Kidney (tissue), 14 donors: ENCODE data around the gene NUP210. TPM values are rescaled to one million over a fixed set of nuclear protein-coding genes. Genes with fewer than 3 reads are reported as not detected.

Source experiments
- DNase-seq, 5 donors: peaks; one replicate each; pipeline ENCODE4 v3.0.0-alpha.2; 2013 to 2020
- FAIRE-seq: peaks from 2 replicates; lab custom pipeline; 2012; peaks lifted over from hg19 to GRCh38; lab: Jason Lieb, UNC
- H3K27ac ChIP-seq, 2 donors: one replicate each; pipeline ENCODE4 v1.7.0; 2013; ENCODE audit warnings: low read depth in 2 of 2, low read length in 2 of 2, inconsistent platforms in 1 of 2
- H3K27me3 ChIP-seq: one replicate; pipeline ENCODE4 v1.7.1; 2013; ENCODE audit warnings: low read length, inconsistent platforms; ENCODE audit not compliant: control insufficient read depth, insufficient read depth
- H3K36me3 ChIP-seq, 3 donors: one replicate each; pipeline versions ENCODE4 v1.7.0 to v1.7.1; 2013; ENCODE audit warnings: low read length in 3 of 3, control low read depth in 1 of 3, inconsistent platforms in 1 of 3; ENCODE audit not compliant: insufficient read depth in 3 of 3, control insufficient read depth in 2 of 3
- H3K4me1 ChIP-seq, 3 donors: one replicate each; pipeline versions ENCODE4 v1.7.0 to v1.7.1; 2013; ENCODE audit warnings: low read length in 3 of 3, inconsistent platforms in 1 of 3, low read depth in 1 of 3; ENCODE audit not compliant: control insufficient read depth in 2 of 3, insufficient read depth in 2 of 3
- H3K4me3 ChIP-seq, 3 donors: one replicate each; pipeline versions ENCODE4 v1.7.0 to v1.8.1; 2013; ENCODE audit warnings: low read length in 3 of 3, control low read depth in 1 of 3, inconsistent platforms in 1 of 3
- H3K9ac ChIP-seq, 3 donors: one replicate each; pipeline versions ENCODE4 v1.7.0 to v1.7.1; 2013; ENCODE audit warnings: low read length in 3 of 3, control low read depth in 1 of 3, inconsistent platforms in 1 of 3
- H3K9me3 ChIP-seq, 3 donors: one replicate each; pipeline versions ENCODE4 v1.7.0 to v1.7.1; 2013; ENCODE audit warnings: low read length in 3 of 3, control low read depth in 1 of 3, inconsistent platforms in 1 of 3; ENCODE audit not compliant: control insufficient read depth in 2 of 3, insufficient read depth in 1 of 3
- intact Hi-C: fragments of 100-400 bp; cut with DNase I; formaldehyde crosslinking; loops from one replicate; pipeline ENCODE4 v1.11.1; 2022
- polyA plus RNA-seq: library from polyadenylated mRNA; stranded (reverse); fragments of 350-450 nt; fragmentation: Illumina TruSeq; extraction: RNeasy Lipid Tissue Mini Kit (QIAGEN cat#74804); gene quantifications from one replicate; pipeline ENCODE4 v1.2.3, GENCODE V29; 2014; ENCODE audit warnings: low read depth, low replicate concordance; ENCODE audit not compliant: insufficient read depth
- total RNA-seq: library from RNA; stranded (reverse); fragmentation: NEBNext Ultra II Directional; extraction: Animal tissue kit (Norgen Biotek cat#: 25700); gene quantifications from one replicate; pipeline ENCODE4 v1.2.1, GENCODE V29; 2021
- TF ChIP-seq, protein P1 (sequence below): IDR thresholded peaks from 3 replicates; pipeline ENCODE4 v1.5.1; 2012; ENCODE audit warnings: mild to moderate bottlenecking, moderate library complexity, borderline replicate concordance; ENCODE audit not compliant: insufficient read depth; ENCODE audit errors: extremely low read depth
- donor health status: control.
- donor health status: control.
- donor health status: control.
- donor health status: control.
- donor health status: control.
- donor health status: DM: yes; HTN: yes; CAD: no.
- donor health status: Normal renal cell carcinoma (clear cell type).

Gene NUP210
- total and polyA plus RNA-seq, 2 donors from 2014 or later: 5.6 to 22.9 TPM

DNA sequence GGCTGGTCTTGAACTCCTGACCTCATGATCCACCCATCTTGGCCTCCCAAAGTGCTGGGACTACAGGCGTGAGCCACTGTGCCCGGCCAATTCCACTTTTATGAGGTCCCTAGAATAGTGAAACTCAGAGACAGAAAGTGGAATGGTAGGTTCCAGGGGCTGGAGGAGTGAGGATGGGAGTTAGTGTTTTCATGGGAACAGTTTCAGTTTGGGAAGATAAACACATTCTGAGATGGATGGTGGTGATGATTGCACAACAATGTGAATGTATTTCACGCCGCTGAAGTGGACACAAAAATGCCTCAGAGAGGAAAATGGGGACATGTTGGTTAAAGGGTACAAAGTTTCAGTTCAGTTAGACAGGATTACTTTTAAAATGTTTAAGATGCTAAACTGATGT lies 37.5 kb upstream of the NUP210 start:
- TF ChIP-seq, protein P1, sequence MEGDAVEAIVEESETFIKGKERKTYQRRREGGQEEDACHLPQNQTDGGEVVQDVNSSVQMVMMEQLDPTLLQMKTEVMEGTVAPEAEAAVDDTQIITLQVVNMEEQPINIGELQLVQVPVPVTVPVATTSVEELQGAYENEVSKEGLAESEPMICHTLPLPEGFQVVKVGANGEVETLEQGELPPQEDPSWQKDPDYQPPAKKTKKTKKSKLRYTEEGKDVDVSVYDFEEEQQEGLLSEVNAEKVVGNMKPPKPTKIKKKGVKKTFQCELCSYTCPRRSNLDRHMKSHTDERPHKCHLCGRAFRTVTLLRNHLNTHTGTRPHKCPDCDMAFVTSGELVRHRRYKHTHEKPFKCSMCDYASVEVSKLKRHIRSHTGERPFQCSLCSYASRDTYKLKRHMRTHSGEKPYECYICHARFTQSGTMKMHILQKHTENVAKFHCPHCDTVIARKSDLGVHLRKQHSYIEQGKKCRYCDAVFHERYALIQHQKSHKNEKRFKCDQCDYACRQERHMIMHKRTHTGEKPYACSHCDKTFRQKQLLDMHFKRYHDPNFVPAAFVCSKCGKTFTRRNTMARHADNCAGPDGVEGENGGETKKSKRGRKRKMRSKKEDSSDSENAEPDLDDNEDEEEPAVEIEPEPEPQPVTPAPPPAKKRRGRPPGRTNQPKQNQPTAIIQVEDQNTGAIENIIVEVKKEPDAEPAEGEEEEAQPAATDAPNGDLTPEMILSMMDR: no peak
- intact Hi-C loops: no loop called here
- H3K27ac ChIP-seq: no peak overlapping the region
- H3K4me3 ChIP-seq: no peak overlapping the region
- H3K36me3 ChIP-seq: no peaks in the 10 kb centered on the region
- no peaks in the 10 kb centered on the region for H3K27me3 ChIP-seq
- no peak for DNase-seq
- no peaks in the 10 kb centered on the region for H3K4me1 ChIP-seq
- no peak overlapping the region for H3K9ac ChIP-seq
- H3K9me3 ChIP-seq: no peaks in the 10 kb centered on the region
- no peak for FAIRE-seq

DNA sequence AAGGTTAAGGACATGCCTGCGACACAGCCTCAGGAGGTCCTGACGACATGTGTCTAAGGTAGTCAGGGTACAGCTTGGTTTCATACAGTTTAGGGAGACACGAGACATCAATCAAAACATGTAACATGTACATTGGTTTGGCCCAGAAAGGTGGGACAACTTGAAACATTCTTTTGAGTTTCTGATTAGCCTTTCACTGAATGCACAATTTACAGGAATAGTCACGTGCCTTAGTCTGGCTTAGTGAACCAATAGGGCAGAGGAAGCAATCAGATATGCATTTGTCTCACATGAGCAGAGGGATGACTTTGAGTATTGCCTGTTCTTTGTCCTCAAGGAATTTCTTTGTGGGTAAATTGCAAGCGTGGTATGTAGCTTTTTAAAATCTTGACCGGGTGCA lies 35.5 kb upstream of the NUP210 start:
- no peak overlapping the region for H3K4me3 ChIP-seq
- TF ChIP-seq, protein P1: no peak
- no peaks in the 10 kb centered on the region for H3K27me3 ChIP-seq
- intact Hi-C loops: no loop called here
- H3K9me3 ChIP-seq: no peaks in the 10 kb centered on the region
- DNase-seq: peak in 2 of 5 donors; percentile 22 to 37
- no peaks in the 10 kb centered on the region for H3K36me3 ChIP-seq
- no peak overlapping the region for H3K9ac ChIP-seq
- no peak overlapping the region for H3K27ac ChIP-seq
- FAIRE-seq: no peak
- H3K4me1 ChIP-seq: peaks cover 0 to 2% (median 0%) of the 10 kb centered on the region in 3 donors

DNA sequence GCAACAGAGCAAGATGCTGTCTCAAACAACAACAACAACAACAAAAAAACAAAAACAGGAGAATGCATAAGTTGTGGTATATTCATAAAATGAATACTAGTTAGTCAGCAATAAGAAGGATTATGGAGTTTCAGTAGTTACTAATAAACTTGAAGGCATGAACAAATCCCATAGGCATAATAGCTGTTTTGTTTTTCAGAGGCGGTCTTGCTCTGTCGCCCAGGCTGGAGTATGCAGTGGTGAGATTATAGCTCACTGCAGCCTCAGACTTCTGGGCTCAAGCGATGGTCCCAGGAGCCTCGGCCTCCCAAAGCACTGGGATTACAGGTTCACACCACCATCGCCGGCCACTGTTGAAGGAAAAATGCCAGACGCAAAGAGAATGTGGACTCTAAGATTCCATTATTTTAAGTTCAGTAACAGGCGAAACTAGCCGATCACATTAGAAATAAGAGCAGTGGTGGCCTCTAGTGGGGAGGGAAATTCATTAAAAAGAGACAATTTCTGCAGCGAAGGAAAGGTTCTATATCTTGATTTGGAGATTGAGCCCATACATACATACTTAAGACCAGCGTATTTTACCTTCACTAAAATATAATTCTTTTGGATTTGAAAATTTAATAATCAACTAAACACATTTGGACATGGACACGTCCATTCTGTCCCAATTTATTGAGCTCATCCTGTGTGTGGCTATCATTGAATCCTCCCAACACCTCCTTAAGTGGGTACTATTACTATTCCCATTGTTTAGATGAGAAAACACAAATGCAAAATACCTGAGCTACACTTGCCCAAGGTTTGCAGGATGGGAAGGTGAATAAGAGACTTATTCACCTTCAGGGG lies 32.6 kb upstream of the NUP210 start:
- intact Hi-C loops: loop anchor here (5.0 kb wide), 1 partner anchor 360 kb away; no protein-coding TSS in a partner anchor
- Histone ChIP-seq H3K4me1 (peaks cover 0 to 2% (median 0%) of the 10 kb centered on the region in 3 donors), H3K4me3 (peak overlapping the region in 2 of 3 donors; percentile 69 to 89), H3K9ac (peak overlapping the region in 2 of 3 donors; percentile 21 to 48), H3K27ac (peak overlapping the region; percentile 94 to 98), H3K27me3 (no peaks in the 10 kb centered on the region), H3K36me3 (no peaks in the 10 kb centered on the region), H3K9me3 (no peaks in the 10 kb centered on the region)
- peak; percentile 25 for FAIRE-seq
- peak in 3 of 5 donors; percentile 24 to 84 (median 75) for DNase-seq
- TF ChIP-seq, protein P1: peak; percentile 59
